H1 (cell line): Measurements from ENCODE around the gene TRIM41. TPM values are rescaled to one million over a fixed set of nuclear protein-coding genes. Genes with fewer than 3 reads are reported as not detected.

Source experiments
- CTCF ChIA-PET: fragments of 300-600 bp; sonication (Branson Sonifier 250); formaldehyde crosslinking; loops from one replicate; lab custom pipeline; 2021; ENCODE audit not compliant: partially characterized antibody; lab: Charles Lee
- POLR2A ChIA-PET: fragments of 300-600 bp; sonication (Branson Sonifier 250); formaldehyde crosslinking; loops from one replicate; lab custom pipeline; 2021; ENCODE audit warnings: inconsistent platforms; ENCODE audit not compliant: partially characterized antibody; lab: Charles Lee
- DNase-seq, 2 experiments: peaks; one replicate each; pipeline versions ENCODE4 v3.0.0 to v3.0.0-alpha.2; 2010 to 2022; ENCODE audit warnings: low spot score in 2 of 2, low read depth in 1 of 2, mixed read lengths in 1 of 2
- FAIRE-seq: peaks from 2 replicates; lab custom pipeline; 2011; peaks lifted over from hg19 to GRCh38; lab: Jason Lieb, UNC
- H2AFZ ChIP-seq: 2 replicates; pipeline ENCODE4 v1.8.1; 2012; ENCODE audit warnings: low read length, inconsistent platforms
- H2AK5ac ChIP-seq: 2 replicates; pipeline ENCODE4 v1.6.1; 2013; ENCODE audit warnings: low read depth, low read length
- H2BK120ac ChIP-seq: replicated peaks from 2 replicates; pipeline ENCODE3; 2013; ENCODE audit warnings: low read depth, low read length, inconsistent platforms
- H2BK12ac ChIP-seq: 2 replicates; pipeline ENCODE4 v1.6.1; 2013; ENCODE audit warnings: low read depth, low read length
- H2BK15ac ChIP-seq: 2 replicates; pipeline ENCODE4 v1.6.1; 2013; ENCODE audit warnings: low read length
- H2BK20ac ChIP-seq: 2 replicates; pipeline ENCODE4 v1.6.1; 2013; ENCODE audit warnings: low read length
- H2BK5ac ChIP-seq: 2 replicates; pipeline ENCODE4 v1.6.1; 2013; ENCODE audit warnings: low read depth, low read length
- H3K14ac ChIP-seq: 2 replicates; pipeline ENCODE4 v1.6.1; 2013; ENCODE audit warnings: inconsistent platforms; ENCODE audit not compliant: insufficient read length
- H3K18ac ChIP-seq: 2 replicates; pipeline ENCODE4 v1.6.1; 2013; ENCODE audit warnings: low read length; ENCODE audit errors: extremely low read depth
- H3K23ac ChIP-seq: 2 replicates; pipeline ENCODE4 v1.6.1; 2013; ENCODE audit warnings: inconsistent platforms; ENCODE audit not compliant: insufficient read length
- H3K23me2 ChIP-seq: 2 replicates; pipeline ENCODE4 v1.6.1; 2013; ENCODE audit warnings: low read depth, low read length
- H3K27ac ChIP-seq: 2 replicates; pipeline ENCODE4 v1.6.1; 2011; ENCODE audit warnings: low read depth, low read length, inconsistent platforms
- H3K27me3 ChIP-seq, 4 experiments: replicated peaks in 1 of 4; 1 replicate in 1 of 4; 2 replicates in 3 of 4; pipeline versions ENCODE4 v1.6.1 to v1.8.1; 2011 to 2013; ENCODE audit warnings: low read length in 3 of 4, mild to moderate bottlenecking in 3 of 4, inconsistent platforms in 2 of 4, mixed read lengths in 2 of 4, moderate library complexity in 1 of 4; ENCODE audit not compliant: control insufficient read depth in 3 of 4, insufficient read depth in 3 of 4; ENCODE audit errors: extremely low read depth in 1 of 4
- H3K36me3 ChIP-seq, 4 experiments: 2 replicates each; pipeline versions ENCODE4 v1.6.1 to v1.8.1; 2011 to 2013; ENCODE audit warnings: mild to moderate bottlenecking in 4 of 4, low read length in 3 of 4, moderate library complexity in 2 of 4, control low read depth in 1 of 4, inconsistent platforms in 1 of 4; ENCODE audit not compliant: insufficient read depth in 4 of 4, control insufficient read depth in 2 of 4
- H3K4ac ChIP-seq: replicated peaks from 2 replicates; pipeline ENCODE3; 2013; ENCODE audit warnings: low read length, low read depth, mixed read lengths, inconsistent platforms; ENCODE audit not compliant: insufficient read length
- H3K4me1 ChIP-seq, 4 experiments: replicated peaks in 1 of 4; 1 replicate in 1 of 4; 2 replicates in 3 of 4; pipeline versions ENCODE4 v1.6.1 to v1.8.1; 2011 to 2013; ENCODE audit warnings: low read length in 3 of 4, inconsistent platforms in 2 of 4, mixed read lengths in 1 of 4; ENCODE audit not compliant: insufficient read depth in 4 of 4, control insufficient read depth in 3 of 4
- H3K4me2 ChIP-seq, 2 experiments: 2 replicates each; pipeline versions ENCODE4 v1.6.1 to v1.8.1; 2011 to 2013; ENCODE audit warnings: low read depth in 2 of 2, low read length in 2 of 2, control low read depth in 1 of 2, inconsistent platforms in 1 of 2, mild to moderate bottlenecking in 1 of 2; ENCODE audit not compliant: insufficient read depth in 1 of 2
- H3K4me3 ChIP-seq, 4 experiments: fragments of 200-600, 300-600 bp in 1 of 4; sonication (generic), shearing (Covaris generic), sonication (Bioruptor Twin) in 1 of 4; 2 replicates each; pipeline versions ENCODE4 v1.5.1 to v1.8.1; 2011 to 2016; ENCODE audit warnings: low read length in 4 of 4, low read depth in 3 of 4, control low read depth in 2 of 4, inconsistent platforms in 2 of 4, mild to moderate bottlenecking in 2 of 4, mixed read lengths in 1 of 4, moderate library complexity in 1 of 4; ENCODE audit not compliant: insufficient read depth in 2 of 4; ENCODE audit errors: extremely low read depth in 1 of 4
- H3K56ac ChIP-seq: replicated peaks from 2 replicates; pipeline ENCODE3; 2013; ENCODE audit warnings: low read depth, mild to moderate bottlenecking, mixed read lengths, low read length, inconsistent platforms; ENCODE audit not compliant: insufficient read length
- H3K79me1 ChIP-seq: 2 replicates; pipeline ENCODE4 v1.6.1; 2013; ENCODE audit warnings: low read depth, low read length, control low read depth
- H3K79me2 ChIP-seq, 2 experiments: 2 replicates each; pipeline versions ENCODE4 v1.6.1 to v1.8.1; 2012 to 2013; ENCODE audit warnings: low read length in 2 of 2, mild to moderate bottlenecking in 2 of 2, inconsistent platforms in 1 of 2; ENCODE audit not compliant: insufficient read depth in 2 of 2, control insufficient read depth in 1 of 2
- H3K9ac ChIP-seq, 4 experiments: replicated peaks in 1 of 4; 1 replicate in 1 of 4; 2 replicates in 3 of 4; pipeline versions ENCODE4 v1.6.1 to v1.8.1; 2011 to 2013; ENCODE audit warnings: low read depth in 3 of 4, low read length in 3 of 4, control low read depth in 2 of 4, mild to moderate bottlenecking in 2 of 4, moderate library complexity in 2 of 4, inconsistent platforms in 1 of 4; ENCODE audit errors: extremely low read depth in 1 of 4
- H3K9me3 ChIP-seq, 2 experiments: 2 replicates each; pipeline versions ENCODE4 v1.6.1 to v1.8.1; 2012 to 2013; ENCODE audit warnings: mild to moderate bottlenecking in 2 of 2, moderate library complexity in 2 of 2, control low read depth in 1 of 2, inconsistent platforms in 1 of 2, low read depth in 1 of 2, low read length in 1 of 2, mixed read lengths in 1 of 2; ENCODE audit not compliant: insufficient read depth in 2 of 2
- H4K20me1 ChIP-seq, 2 experiments: replicated peaks in 1 of 2; 2 replicates each; pipeline versions ENCODE3 to v1.8.1; 2011 to 2013; ENCODE audit warnings: inconsistent platforms in 2 of 2, low read length in 2 of 2, mild to moderate bottlenecking in 1 of 2; ENCODE audit not compliant: insufficient read depth in 2 of 2, control insufficient read depth in 1 of 2
- H4K5ac ChIP-seq: 2 replicates; pipeline ENCODE4 v1.6.1; 2013; ENCODE audit warnings: low read length, low read depth, mixed read lengths, inconsistent platforms; ENCODE audit not compliant: insufficient read length
- H4K8ac ChIP-seq: 2 replicates; pipeline ENCODE4 v1.8.0; 2013; ENCODE audit warnings: mild to moderate bottlenecking, moderate library complexity, low read length, inconsistent platforms; ENCODE audit not compliant: insufficient read depth; ENCODE audit errors: extremely low read depth
- H4K91ac ChIP-seq: replicated peaks from 2 replicates; pipeline ENCODE3; 2013; ENCODE audit warnings: low read length, mixed read lengths, inconsistent platforms; ENCODE audit not compliant: insufficient read length
- MAFK ChIP-seq: IDR thresholded peaks from 2 replicates; pipeline ENCODE4 v1.6.1; 2012; ENCODE audit warnings: low read depth, mild to moderate bottlenecking, improper control_type of control experiment, low read length
- POLR2AphosphoS5 ChIP-seq: IDR thresholded peaks from 2 replicates; pipeline ENCODE4 v1.6.1; 2011; ENCODE audit warnings: low read depth, low read length
- RBBP5 ChIP-seq: IDR thresholded peaks from 2 replicates; pipeline ENCODE4 v1.7.1; 2012; ENCODE audit warnings: low read depth, mild to moderate bottlenecking, inconsistent platforms, low read length, moderate library complexity, borderline replicate concordance
- SP4 ChIP-seq: IDR thresholded peaks from 2 replicates; pipeline ENCODE4 v1.6.1; 2012; ENCODE audit warnings: low read length, inconsistent platforms
- TCF12 ChIP-seq: IDR thresholded peaks from 2 replicates; pipeline ENCODE4 v1.6.1; 2011; ENCODE audit warnings: low read depth, mild to moderate bottlenecking, low read length
- WGBS, 2 experiments: shearing (Covaris generic) in 1 of 2; methylation state at CpG; one replicate each; pipeline versions ENCODE4 v1.1.6 to v1.1.7; 2013 to 2015; ENCODE audit warnings: low lambda C conversion rate in 2 of 2, mixed read lengths in 2 of 2, inconsistent platforms in 1 of 2, low coverage in 1 of 2, missing lambda C conversion rate in 1 of 2; ENCODE audit not compliant: insufficient replicate concordance in 2 of 2, insufficient coverage in 1 of 2, insufficient read length in 1 of 2; ENCODE audit errors: extremely low coverage in 1 of 2, missing lambda C conversion rate in 1 of 2; 5-methylcytosine and 5-hydroxymethylcytosine counted together
- polyA plus RNA-seq, 7 experiments: library from polyadenylated mRNA; depleted of rRNA in 3 of 7; stranded (reverse) in 5 of 7; unstranded in 2 of 7; fragments of >200 nt in 5 of 7; fragments of 200-250 nt in 2 of 7; gene quantifications; 1 replicate in 5 of 7; 2 replicates in 1 of 7; 4 replicates in 1 of 7; pipeline versions ENCODE4 v1.2.1 to v1.2.3, GENCODE V29; 2011 to 2013; ENCODE audit warnings: missing spikeins in 2 of 7, mixed read lengths in 2 of 7
- total RNA-seq: library from RNA; stranded (reverse); fragmentation: NEBNext Ultra II Directional; extraction: Animal tissue kit (Norgen Biotek cat#: 25700); gene quantifications from 2 replicates; pipeline ENCODE4 v1.2.1, GENCODE V29; 2021

TRIM41 gene
- total and polyA plus RNA-seq, 2 of the 8 experiments (the other 6 are each of a cell fraction or from before 2014, with no cell fraction given): 12.9 to 21.6 TPM

DNA sequence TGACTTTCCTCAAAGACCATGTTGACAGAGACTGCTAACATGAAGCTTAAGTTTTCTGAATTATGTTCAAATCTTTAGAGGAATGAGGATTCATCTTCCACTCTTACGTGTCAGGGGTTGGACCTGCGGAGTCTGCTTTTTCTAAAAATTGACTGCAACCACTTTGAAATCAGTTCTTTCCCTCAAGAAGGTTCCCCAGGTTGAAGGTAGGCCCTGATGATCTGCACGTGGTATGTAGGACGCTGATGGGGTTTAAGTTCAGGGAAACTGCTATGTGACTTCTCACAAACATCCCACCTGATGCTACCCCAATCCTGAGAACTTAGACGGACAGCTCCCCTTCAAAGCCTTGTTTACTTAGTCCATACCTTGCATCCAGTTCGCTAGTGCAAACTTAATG lies 13.4 kb downstream of the TRIM41 start:
- Histone ChIP-seq H4K20me1 (peaks cover 19 to 27% of the 10 kb centered on the region in 2 experiments), H3K27me3 (no peaks in the 10 kb centered on the region), H4K91ac (no peak overlapping the region), H3K9me3 (no peaks in the 10 kb centered on the region), H4K8ac (no peak overlapping the region), H2AFZ (no peak overlapping the region), H3K4ac (no peak overlapping the region), H3K4me3 (no peak overlapping the region), H3K27ac (no peak overlapping the region), H3K23me2 (no peaks in the 10 kb centered on the region), H3K18ac (no peak overlapping the region), H2BK12ac (no peak overlapping the region), H2BK20ac (no peak overlapping the region), H3K36me3 (peaks cover 48 to 86% (median 65%) of the 10 kb centered on the region in 4 experiments), H3K23ac (no peak overlapping the region), H2BK5ac (no peak overlapping the region), H3K79me2 (peaks cover 2 to 17% of the 10 kb centered on the region in 2 experiments), H2BK15ac (no peak overlapping the region), H2AK5ac (no peak overlapping the region), H3K56ac (no peak overlapping the region), H3K14ac (no peak overlapping the region), H3K79me1 (no peaks in the 10 kb centered on the region), H4K5ac (no peak overlapping the region), H3K9ac (no peak overlapping the region), H2BK120ac (no peak overlapping the region), H3K4me1 (peaks cover 0 to 7% (median under 1%) of the 10 kb centered on the region in 4 experiments; a peak in 6 of 7 replicates), H3K4me2 (no peak overlapping the region)
- no peak for FAIRE-seq
- POLR2A ChIA-PET: interaction anchor here (1.2 to 34.2 kb wide), 9 partner anchors 1 to 62 kb away, joined by 3 to 1334 read pairs (median 15); partner anchors contain the start of genes RACK1, TRIM41, TRIM52 and TRIM7
- CTCF ChIA-PET: interaction anchor here (1.6 kb wide), 1 partner anchor 9 kb away, joined by 5 read pairs; no protein-coding TSS in a partner anchor
- TF ChIP-seq MAFK (no peak), SP4 (0 out of 2 replicates have a peak, but pooled peaks have one; percentile 10), RBBP5 (no peak), TCF12 (no peak), POLR2AphosphoS5 (peak; percentile 75)
- WGBS, 2 experiments: 93% methylated on average over 6 of the region's 6 CpGs; no CpG with 5 or more reads in 1 of the 2 experiments
- DNase-seq: no peak
